GM19452 (cell line): ENCODE measurements around the gene CXXC5.

Experiments
- ATAC-seq: cut with Tn5 transposase; IDR thresholded peaks from one replicate; pipeline ENCODE4 v1.9.1; 2021; ENCODE audit not compliant: unreplicated experiment

CXXC5 gene

DNA sequence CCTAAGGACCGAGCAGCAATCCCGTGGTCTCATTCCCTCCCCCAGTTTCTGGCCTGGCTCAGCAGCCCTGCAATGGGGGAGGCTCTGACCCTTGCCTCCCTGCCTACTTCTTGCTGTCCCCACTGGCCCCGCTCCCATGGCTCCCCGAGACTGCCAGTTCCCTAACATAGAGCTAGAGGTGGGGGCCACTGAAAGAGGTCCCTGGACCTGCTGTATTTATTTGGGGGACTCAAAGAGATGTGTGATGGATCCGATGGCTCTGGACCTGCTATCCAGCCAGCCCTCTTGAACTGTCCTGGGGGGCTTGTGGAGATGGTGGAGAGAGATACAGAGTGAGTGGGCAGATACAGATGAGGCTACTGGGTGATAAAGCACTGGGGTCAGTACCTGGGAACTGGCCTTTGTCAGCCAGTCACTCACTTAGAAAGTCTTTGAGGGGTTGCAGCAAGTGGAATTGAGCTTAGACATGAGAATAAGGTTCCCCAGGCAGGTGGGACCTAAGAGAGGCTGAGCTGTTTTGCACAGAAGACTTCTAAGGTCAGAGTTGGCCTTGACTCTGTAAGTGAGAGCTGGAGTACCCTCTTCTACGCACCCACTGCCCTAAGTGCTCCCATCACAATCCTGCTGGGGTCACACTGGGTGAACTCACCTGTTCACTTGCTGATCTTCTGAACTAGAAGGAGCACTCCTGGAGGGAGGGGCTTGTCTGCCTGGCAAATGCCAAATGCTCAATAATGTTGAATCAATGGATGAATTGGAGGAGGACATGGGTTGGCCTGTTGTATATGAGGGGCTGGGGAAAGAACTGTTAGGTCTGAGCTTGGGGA, 42.9 kb downstream of the CXXC5 start:
- ATAC-seq, result no peak

DNA sequence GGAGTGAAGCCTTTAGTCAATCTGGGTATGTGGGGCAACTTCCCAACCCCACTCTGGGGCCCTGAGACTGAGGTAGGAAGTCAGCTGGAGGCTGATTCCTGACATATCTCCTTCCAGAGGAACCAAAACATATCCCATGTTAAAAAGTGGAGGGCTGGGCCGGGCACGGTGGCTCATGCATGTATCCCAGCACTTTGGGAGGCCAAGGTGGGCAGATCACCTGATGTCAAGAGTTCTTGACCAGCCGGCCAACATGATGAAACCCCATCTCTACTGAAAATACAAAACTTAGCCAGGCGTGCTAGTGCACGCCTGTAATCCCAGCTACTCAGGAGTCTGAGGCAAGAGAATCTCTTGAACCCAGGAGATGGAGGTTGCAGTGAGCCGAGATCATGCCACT, 44.0 kb downstream of the CXXC5 start:
- ATAC-seq, result no peak

GRCh38 chr5:139692679-139693308, 44.6 kb downstream of the CXXC5 start:
- ATAC-seq, result no peak

DNA sequence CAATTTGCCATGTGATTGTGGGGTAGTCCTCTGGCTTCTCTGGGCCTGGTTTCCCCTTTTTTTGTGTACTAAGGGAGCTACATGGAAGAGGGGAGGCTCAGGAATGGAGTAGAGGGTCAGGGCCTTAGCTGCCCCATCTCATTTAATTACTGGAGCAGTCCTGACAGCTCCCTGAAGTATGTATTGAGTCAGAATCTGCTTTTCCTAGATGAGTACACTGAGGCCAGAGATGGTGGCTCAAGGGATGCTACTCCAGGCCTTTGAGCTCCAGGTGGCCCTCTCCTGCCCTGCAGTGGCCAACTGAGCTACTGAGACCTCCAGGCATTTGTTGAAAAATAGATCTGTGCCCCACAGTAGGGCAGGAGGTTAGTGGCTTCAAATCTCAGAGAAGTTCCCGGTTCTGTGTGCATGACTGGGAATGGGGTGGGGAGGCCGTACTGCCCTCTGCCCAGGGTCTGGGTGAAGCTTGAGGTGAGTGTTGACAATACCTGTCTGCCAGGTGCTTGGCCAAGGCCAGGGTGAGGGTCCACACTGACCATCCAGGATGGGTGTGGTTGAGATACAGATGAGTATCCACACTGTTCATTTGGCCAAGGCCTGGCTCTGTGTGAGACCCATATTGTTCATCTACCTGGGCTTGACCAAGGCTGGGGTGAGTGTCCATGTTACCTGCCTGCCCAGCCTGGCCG, 45.7 kb downstream of the CXXC5 start:
- no peak for ATAC-seq

- ATAC-seq, result no peak
Observed at GRCh38 chr5:139694556-139695177, 46.5 kb downstream of the CXXC5 start.

- no peak for ATAC-seq
Observed at GRCh38 chr5:139695178-139695573, 47.0 kb downstream of the CXXC5 start.

- no peak for ATAC-seq
Observed at GRCh38 chr5:139696167-139696893, 48.2 kb downstream of the CXXC5 start.

DNA sequence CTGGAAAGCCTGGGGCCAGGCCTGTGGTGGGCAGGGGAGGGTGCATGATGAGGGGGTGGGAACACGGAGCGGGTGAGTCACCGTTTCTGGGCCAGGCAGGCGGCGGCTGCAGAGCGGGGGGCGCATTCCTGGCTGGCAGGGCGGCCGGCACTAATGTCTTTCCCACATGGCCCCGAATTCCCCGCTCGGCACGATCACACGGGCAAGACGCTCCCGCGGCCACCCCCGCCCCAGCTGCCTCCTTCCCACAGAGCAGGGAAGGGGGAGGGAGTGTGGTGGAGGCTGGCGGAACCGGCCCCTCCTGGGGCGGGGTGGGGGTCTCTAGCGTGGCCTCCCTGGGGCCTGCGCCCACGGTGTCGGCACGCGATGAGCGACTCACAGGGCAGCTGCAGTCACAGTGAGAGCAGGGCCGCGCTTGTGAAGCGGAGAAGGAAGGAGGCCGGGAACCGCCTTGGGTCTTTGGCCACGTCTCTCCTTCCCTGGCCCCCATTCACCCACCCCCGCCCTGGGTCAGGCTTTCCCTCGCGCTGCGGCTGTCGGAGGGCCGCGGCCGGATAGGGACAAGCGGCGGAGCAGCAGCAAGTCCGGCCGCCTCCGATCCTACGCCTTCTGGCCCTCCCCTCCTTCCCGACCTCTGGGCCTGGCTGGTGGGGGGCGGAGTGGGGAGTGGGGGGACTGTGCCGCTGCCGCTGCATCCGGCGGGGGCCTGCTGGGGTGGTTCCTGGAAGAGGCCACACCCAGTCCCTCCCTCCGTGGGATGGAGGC, 48.9 kb downstream of the CXXC5 start:
- no peak for ATAC-seq

- no peak for ATAC-seq
Observed at GRCh38 chr5:139698490-139699146, 50.5 kb downstream of the CXXC5 start.

DNA sequence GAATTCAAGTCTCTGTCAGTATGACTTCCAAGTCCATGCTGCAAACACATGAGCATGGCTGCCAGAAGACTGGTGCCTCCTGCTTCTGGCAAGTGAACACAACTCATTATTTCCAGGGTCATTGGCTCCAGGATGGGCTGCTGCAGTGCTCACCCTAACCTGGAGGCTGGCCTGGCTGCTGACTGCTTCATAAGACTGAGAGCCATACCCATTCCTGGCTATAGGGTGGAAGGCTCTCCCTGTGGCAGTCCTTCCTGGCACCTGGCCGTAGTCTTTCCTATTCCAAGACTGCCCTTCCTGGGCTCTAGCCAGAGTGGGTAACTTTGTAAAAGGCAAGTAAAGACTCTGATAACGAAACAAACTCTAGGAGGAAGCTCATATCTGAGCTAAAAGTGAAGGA, 51.2 kb downstream of the CXXC5 start:
- no peak for ATAC-seq

DNA sequence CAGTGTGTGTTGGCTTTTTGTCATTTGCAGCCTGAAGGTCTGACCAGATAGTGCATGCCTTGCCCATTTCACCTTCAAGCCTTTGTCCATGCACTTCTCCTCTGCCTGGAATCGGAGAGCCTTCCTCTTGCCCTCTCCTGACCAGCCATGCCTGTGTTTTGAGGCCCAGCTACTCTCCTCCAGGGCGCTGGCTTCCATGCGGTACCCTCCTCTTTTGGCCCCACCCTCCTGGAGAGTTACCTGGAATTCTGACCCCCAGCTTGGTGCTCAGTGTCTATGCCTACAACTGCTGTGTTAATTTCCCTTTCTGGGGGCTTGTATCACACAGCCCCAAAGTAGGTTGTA, 52.5 kb downstream of the CXXC5 start:
- ATAC-seq, result no peak

- ATAC-seq, result no peak
Observed at GRCh38 chr5:139701056-139701741, 53.0 kb downstream of the CXXC5 start.

DNA sequence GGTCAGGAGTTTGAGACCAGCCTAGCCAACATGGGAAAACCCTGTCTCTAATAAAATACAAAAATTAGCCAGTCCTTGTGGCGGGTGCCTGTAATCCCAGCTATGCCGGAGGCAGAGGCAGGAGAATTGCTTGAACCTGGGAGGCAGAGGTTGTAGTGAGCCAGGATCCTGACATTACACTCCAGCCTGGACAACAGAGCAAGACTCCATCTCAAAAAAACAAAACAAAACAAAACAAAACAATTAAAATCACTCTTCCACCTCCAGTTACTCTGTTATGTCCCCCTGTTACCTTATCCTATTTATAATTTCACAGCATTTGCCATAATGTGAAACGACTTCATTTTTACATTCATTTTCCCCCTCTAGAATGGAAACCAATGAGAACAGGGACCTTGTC, 54.4 kb downstream of the CXXC5 start:
- ATAC-seq, result no peak

GRCh38 chr5:139704748-139705147, 56.6 kb downstream of the CXXC5 start:
- ATAC-seq, result no peak

GRCh38 chr5:139705191-139705590, 57.0 kb downstream of the CXXC5 start:
- no peak for ATAC-seq

DNA sequence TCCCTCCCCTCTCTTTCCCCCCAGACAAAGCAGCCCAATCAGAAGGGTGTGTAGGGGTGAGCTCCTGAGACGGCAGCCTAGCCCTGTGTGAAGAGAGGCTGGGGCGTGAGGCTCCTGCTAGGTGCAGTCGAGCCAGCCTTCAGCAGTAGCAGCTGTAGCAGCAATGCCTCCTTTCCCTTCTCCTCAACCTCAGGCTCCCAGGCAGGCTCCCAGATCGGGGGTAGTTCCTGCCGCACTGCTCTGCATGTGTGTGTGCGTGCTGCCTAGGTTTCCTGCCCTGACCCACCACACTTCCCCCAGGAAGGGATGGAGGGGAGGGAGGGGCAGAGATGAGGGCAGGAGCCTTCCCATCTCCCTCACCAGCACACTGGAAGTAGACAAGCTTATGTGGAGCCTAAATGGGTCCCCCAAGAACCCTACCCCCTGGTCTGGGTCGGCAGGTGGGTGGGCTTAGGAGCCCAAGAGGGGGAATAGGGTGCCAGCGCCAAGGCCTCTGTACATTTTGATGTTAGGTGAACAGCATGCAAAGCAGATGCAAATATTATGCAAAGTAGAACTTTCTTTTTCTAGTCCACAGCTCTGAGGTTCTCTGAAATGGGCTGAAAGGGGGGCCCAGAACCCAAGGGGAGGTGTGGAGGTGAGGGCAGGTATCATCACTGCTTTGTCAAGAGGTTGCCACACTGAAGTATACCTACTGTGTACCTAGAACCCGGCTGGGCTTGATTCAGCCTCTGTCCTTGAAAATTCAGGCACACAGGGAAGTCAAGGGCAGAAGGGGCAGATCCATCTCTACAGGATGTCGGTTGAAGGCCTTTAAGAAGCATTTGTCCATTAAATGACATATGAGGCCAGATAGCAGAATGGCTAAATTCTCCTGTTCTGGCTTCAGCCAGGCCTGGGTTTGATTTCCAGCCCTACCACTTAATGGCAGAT, 57.8 kb downstream of the CXXC5 start:
- no peak for ATAC-seq

- no peak for ATAC-seq
Observed at GRCh38 chr5:139707445-139708003, 59.4 kb downstream of the CXXC5 start.

DNA sequence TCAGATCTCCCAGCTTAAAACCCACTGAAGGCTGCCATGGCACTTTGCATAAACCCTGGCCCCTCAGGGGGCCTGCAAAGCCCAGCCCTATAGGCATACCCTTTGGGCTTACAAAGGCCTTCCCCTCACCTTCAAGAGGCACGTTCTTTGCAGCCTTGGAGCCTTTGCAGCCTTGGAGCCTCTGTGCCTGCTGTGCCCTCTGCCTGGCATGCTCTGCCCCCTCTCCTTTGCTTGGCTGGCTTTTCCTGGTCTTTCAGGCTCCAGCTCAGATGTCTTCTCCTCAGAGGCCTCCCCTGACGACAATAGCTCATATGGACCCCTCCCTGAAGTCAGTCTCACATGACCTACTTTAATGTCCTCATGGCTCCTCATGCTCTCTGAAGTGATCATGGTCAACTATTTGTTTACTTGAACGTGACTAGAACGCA, 60.3 kb downstream of the CXXC5 start:
- ATAC-seq, result no peak
